ENCODE measurements around the gene ADAMTS9. TPM values are rescaled to one million over a fixed set of nuclear protein-coding genes. Genes with fewer than 3 reads are reported as not detected.

ADAMTS9 gene
- total RNA-seq, 2 donors from 2014 or later = 4.4 to 14.3 TPM

- Histone ChIP-seq H3K36me3 (no peaks in the 10 kb centered on the region), H3K27me3 (no peaks in the 10 kb centered on the region), H3K27ac (no peak overlapping the region), H3K9ac (ENCODE audit: low read depth in 2 of 2, low read length in 2 of 2) (no peak overlapping the region), H3K4me1 (no peaks in the 10 kb centered on the region), H3K9me3 (no peaks in the 10 kb centered on the region), H3K4me3 (no peak overlapping the region)
- no peak for DNase-seq
- no peak for TF ChIP-seq CTCF (IDR thresholded peaks at IDR 0.05)
- intact Hi-C loops (cut with DNase I) = no loop called here
Measured at GRCh38 chr3:64502284-64502683, 185.5 kb downstream of the ADAMTS9 start.

GRCh38 chr3:64501298-64501906 is 186.4 kb downstream of the ADAMTS9 start:
- no peaks in the 10 kb centered on the region for H3K27me3 ChIP-seq
- no peaks in the 10 kb centered on the region for H3K36me3 ChIP-seq
- no peak for DNase-seq
- no peak overlapping the region for H3K4me3 ChIP-seq
- TF ChIP-seq CTCF (IDR thresholded peaks at IDR 0.05) = no peak
- no peaks in the 10 kb centered on the region for H3K4me1 ChIP-seq
- intact Hi-C loops (cut with DNase I) = no loop called here
- H3K9ac ChIP-seq (ENCODE audit: low read depth in 2 of 2, low read length in 2 of 2) = no peak overlapping the region
- H3K9me3 ChIP-seq = no peaks in the 10 kb centered on the region
- no peak overlapping the region for H3K27ac ChIP-seq

- no peak overlapping the region for H3K27ac ChIP-seq
- no peaks in the 10 kb centered on the region for H3K4me1 ChIP-seq
- no peak for TF ChIP-seq CTCF (IDR thresholded peaks at IDR 0.05)
- no peaks in the 10 kb centered on the region for H3K27me3 ChIP-seq
- intact Hi-C loops (cut with DNase I) = no loop called here
- H3K4me3 ChIP-seq = no peak overlapping the region
- H3K9me3 ChIP-seq = no peaks in the 10 kb centered on the region
- DNase-seq = no peak
- H3K9ac ChIP-seq (ENCODE audit: low read depth in 2 of 2, low read length in 2 of 2) = no peak overlapping the region
- no peaks in the 10 kb centered on the region for H3K36me3 ChIP-seq
Measured at GRCh38 chr3:64496786-64497490, 190.9 kb downstream of the ADAMTS9 start.

- Histone ChIP-seq H3K9ac (ENCODE audit: low read depth in 2 of 2, low read length in 2 of 2) (no peak overlapping the region), H3K27ac (no peak overlapping the region), H3K36me3 (no peaks in the 10 kb centered on the region), H3K27me3 (no peaks in the 10 kb centered on the region), H3K4me1 (no peaks in the 10 kb centered on the region), H3K4me3 (no peak overlapping the region), H3K9me3 (no peaks in the 10 kb centered on the region)
- no peak for TF ChIP-seq CTCF (IDR thresholded peaks at IDR 0.05)
- intact Hi-C loops (cut with DNase I) = no loop called here
- no peak for DNase-seq
Measured at GRCh38 chr3:64495781-64496334, 191.9 kb downstream of the ADAMTS9 start.

- Histone ChIP-seq H3K4me3 (no peak overlapping the region), H3K36me3 (no peaks in the 10 kb centered on the region), H3K9ac (ENCODE audit: low read depth in 2 of 2, low read length in 2 of 2) (no peak overlapping the region), H3K27ac (no peak overlapping the region), H3K9me3 (no peaks in the 10 kb centered on the region), H3K27me3 (no peaks in the 10 kb centered on the region), H3K4me1 (no peaks in the 10 kb centered on the region)
- intact Hi-C loops (cut with DNase I) = no loop called here
- no peak for DNase-seq
- TF ChIP-seq CTCF (IDR thresholded peaks at IDR 0.05) = no peak
Measured at GRCh38 chr3:64495121-64495780, 192.5 kb downstream of the ADAMTS9 start.

All from colonic mucosa (tissue), 4 donors.